ENCODE measurements around the gene SPNS2. TPM values are rescaled to one million over a fixed set of nuclear protein-coding genes. Genes with fewer than 3 reads are reported as not detected.

SPNS2 gene
- total and polyA plus RNA-seq, 2 experiments from 2014 or later: 1.7 to 2.3 TPM

DNA sequence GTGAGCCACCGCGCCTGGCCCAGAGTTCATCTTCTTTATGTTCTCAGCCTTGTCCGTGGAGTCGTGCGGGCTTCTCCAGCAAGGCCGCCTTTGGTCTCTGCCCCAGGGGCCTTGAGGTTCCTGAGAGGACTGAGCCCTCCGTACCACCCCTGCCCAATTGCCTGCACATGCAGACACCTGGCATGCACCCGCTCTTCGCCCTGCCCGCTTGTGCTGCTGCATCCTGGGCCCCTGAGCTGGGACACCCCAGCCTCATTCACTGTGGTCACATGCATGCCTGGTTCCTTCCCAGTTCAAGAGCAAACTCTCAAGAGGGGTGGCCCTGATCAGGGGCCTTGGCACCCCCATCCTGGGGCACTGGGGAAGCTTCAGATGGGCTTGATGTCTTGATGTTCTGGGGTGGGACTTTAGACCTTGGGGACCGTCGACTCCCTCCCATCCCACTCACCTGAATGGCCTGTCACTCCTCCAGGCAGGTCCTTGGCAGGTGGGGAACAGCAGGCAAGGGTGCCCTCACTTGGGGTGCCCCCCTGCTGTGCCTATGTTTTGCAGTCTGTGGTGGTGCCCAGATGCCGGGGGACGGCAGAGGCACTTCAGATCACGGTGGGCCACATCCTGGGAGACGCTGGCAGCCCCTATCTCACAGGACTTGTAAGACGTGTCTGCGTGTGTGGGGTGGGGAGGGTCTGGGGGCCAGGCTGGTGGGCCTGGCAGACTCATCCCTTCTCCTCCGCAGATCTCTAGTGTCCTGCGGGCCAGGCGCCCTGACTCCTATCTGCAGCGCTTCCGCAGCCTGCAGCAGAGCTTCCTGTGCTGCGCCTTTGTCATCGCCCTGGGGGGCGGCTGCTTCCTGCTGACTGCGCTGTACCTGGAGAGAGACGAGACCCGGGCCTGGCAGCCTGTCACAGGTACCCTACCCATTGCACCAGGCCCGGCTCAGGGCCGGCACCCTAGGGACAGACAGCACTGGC lies 12.7 kb upstream of the SPNS2 start:
- H3K4me2 ChIP-seq: no peak overlapping the region
- Mint-ChIP-seq H3K4me3 (no peak overlapping the region), H3K9me3 (no peaks in the 10 kb centered on the region; the same call in 2 of the 3 replicates), H3K4me1 (peaks cover 4% of the 10 kb centered on the region; the same call in 2 of the 3 replicates), H3K27ac (no peak overlapping the region), H3K27me3 (ENCODE audit: insufficient read depth, low read depth, poor library complexity) (peaks cover 12% of the 10 kb centered on the region), H3K36me3 (ENCODE audit: low read depth) (no peaks in the 10 kb centered on the region)
- no peaks in the 10 kb centered on the region; the same call in 1 of the 2 replicates for H4K20me1 ChIP-seq (replicated peaks; ENCODE audit: insufficient read depth)
- H3K9me2 ChIP-seq (ENCODE audit: insufficient read depth): no peaks in the 10 kb centered on the region
- no peaks in the 10 kb centered on the region for H3K27me3 ChIP-seq (ENCODE audit: insufficient read depth)
- DNase-seq (ENCODE audit: low spot score) (no peak), ATAC-seq (no peak)
- no peak overlapping the region for H3K4me3 ChIP-seq
- no peaks in the 10 kb centered on the region for H3K36me3 ChIP-seq (ENCODE audit: insufficient read depth)
- no peak overlapping the region for H3K27ac ChIP-seq (ENCODE audit: low read depth)
- H2AFZ ChIP-seq: no peak overlapping the region
- TF ChIP-seq, protein P1, sequence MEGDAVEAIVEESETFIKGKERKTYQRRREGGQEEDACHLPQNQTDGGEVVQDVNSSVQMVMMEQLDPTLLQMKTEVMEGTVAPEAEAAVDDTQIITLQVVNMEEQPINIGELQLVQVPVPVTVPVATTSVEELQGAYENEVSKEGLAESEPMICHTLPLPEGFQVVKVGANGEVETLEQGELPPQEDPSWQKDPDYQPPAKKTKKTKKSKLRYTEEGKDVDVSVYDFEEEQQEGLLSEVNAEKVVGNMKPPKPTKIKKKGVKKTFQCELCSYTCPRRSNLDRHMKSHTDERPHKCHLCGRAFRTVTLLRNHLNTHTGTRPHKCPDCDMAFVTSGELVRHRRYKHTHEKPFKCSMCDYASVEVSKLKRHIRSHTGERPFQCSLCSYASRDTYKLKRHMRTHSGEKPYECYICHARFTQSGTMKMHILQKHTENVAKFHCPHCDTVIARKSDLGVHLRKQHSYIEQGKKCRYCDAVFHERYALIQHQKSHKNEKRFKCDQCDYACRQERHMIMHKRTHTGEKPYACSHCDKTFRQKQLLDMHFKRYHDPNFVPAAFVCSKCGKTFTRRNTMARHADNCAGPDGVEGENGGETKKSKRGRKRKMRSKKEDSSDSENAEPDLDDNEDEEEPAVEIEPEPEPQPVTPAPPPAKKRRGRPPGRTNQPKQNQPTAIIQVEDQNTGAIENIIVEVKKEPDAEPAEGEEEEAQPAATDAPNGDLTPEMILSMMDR (conservative IDR thresholded peaks at IDR 0.05; ENCODE audit: low read depth in 2 of 2): no peak
- no peak for TF ChIP-seq STAT1 (IDR thresholded peaks at IDR 0.05; ENCODE audit: unreplicated experiment)
- TF ChIP-seq JUNB (IDR thresholded peaks at IDR 0.05; ENCODE audit: unreplicated experiment): no peak
- TF ChIP-seq NANOG (IDR thresholded peaks at IDR 0.05; ENCODE audit: borderline replicate concordance): no peak
- TF ChIP-seq ZNF114 (CRISPR knock-in tag; IDR thresholded peaks at IDR 0.05): no peak
- TF ChIP-seq POLR2AphosphoS5 (IDR thresholded peaks at IDR 0.05; ENCODE audit: low read depth): no peak
- TF ChIP-seq, protein P2, sequence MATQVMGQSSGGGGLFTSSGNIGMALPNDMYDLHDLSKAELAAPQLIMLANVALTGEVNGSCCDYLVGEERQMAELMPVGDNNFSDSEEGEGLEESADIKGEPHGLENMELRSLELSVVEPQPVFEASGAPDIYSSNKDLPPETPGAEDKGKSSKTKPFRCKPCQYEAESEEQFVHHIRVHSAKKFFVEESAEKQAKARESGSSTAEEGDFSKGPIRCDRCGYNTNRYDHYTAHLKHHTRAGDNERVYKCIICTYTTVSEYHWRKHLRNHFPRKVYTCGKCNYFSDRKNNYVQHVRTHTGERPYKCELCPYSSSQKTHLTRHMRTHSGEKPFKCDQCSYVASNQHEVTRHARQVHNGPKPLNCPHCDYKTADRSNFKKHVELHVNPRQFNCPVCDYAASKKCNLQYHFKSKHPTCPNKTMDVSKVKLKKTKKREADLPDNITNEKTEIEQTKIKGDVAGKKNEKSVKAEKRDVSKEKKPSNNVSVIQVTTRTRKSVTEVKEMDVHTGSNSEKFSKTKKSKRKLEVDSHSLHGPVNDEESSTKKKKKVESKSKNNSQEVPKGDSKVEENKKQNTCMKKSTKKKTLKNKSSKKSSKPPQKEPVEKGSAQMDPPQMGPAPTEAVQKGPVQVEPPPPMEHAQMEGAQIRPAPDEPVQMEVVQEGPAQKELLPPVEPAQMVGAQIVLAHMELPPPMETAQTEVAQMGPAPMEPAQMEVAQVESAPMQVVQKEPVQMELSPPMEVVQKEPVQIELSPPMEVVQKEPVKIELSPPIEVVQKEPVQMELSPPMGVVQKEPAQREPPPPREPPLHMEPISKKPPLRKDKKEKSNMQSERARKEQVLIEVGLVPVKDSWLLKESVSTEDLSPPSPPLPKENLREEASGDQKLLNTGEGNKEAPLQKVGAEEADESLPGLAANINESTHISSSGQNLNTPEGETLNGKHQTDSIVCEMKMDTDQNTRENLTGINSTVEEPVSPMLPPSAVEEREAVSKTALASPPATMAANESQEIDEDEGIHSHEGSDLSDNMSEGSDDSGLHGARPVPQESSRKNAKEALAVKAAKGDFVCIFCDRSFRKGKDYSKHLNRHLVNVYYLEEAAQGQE (IDR thresholded peaks at IDR 0.05; ENCODE audit: unreplicated experiment): no peak
- TF ChIP-seq, protein P3, sequence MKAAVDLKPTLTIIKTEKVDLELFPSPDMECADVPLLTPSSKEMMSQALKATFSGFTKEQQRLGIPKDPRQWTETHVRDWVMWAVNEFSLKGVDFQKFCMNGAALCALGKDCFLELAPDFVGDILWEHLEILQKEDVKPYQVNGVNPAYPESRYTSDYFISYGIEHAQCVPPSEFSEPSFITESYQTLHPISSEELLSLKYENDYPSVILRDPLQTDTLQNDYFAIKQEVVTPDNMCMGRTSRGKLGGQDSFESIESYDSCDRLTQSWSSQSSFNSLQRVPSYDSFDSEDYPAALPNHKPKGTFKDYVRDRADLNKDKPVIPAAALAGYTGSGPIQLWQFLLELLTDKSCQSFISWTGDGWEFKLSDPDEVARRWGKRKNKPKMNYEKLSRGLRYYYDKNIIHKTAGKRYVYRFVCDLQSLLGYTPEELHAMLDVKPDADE (IDR thresholded peaks at IDR 0.05): no peak
- TF ChIP-seq ZNF331 (CRISPR knock-in tag; IDR thresholded peaks at IDR 0.05; ENCODE audit: low read depth): no peak
- no peak for TF ChIP-seq CREB1 (CRISPR knock-in tag; IDR thresholded peaks at IDR 0.05; ENCODE audit: low read depth)
- no peak for TF ChIP-seq EZH2phosphoT487 (IDR thresholded peaks at IDR 0.05; ENCODE audit: unreplicated experiment)
- no peak for TF ChIP-seq EZH2 (IDR thresholded peaks at IDR 0.05; ENCODE audit: low read depth, unreplicated experiment)
- TF ChIP-seq, protein P4, sequence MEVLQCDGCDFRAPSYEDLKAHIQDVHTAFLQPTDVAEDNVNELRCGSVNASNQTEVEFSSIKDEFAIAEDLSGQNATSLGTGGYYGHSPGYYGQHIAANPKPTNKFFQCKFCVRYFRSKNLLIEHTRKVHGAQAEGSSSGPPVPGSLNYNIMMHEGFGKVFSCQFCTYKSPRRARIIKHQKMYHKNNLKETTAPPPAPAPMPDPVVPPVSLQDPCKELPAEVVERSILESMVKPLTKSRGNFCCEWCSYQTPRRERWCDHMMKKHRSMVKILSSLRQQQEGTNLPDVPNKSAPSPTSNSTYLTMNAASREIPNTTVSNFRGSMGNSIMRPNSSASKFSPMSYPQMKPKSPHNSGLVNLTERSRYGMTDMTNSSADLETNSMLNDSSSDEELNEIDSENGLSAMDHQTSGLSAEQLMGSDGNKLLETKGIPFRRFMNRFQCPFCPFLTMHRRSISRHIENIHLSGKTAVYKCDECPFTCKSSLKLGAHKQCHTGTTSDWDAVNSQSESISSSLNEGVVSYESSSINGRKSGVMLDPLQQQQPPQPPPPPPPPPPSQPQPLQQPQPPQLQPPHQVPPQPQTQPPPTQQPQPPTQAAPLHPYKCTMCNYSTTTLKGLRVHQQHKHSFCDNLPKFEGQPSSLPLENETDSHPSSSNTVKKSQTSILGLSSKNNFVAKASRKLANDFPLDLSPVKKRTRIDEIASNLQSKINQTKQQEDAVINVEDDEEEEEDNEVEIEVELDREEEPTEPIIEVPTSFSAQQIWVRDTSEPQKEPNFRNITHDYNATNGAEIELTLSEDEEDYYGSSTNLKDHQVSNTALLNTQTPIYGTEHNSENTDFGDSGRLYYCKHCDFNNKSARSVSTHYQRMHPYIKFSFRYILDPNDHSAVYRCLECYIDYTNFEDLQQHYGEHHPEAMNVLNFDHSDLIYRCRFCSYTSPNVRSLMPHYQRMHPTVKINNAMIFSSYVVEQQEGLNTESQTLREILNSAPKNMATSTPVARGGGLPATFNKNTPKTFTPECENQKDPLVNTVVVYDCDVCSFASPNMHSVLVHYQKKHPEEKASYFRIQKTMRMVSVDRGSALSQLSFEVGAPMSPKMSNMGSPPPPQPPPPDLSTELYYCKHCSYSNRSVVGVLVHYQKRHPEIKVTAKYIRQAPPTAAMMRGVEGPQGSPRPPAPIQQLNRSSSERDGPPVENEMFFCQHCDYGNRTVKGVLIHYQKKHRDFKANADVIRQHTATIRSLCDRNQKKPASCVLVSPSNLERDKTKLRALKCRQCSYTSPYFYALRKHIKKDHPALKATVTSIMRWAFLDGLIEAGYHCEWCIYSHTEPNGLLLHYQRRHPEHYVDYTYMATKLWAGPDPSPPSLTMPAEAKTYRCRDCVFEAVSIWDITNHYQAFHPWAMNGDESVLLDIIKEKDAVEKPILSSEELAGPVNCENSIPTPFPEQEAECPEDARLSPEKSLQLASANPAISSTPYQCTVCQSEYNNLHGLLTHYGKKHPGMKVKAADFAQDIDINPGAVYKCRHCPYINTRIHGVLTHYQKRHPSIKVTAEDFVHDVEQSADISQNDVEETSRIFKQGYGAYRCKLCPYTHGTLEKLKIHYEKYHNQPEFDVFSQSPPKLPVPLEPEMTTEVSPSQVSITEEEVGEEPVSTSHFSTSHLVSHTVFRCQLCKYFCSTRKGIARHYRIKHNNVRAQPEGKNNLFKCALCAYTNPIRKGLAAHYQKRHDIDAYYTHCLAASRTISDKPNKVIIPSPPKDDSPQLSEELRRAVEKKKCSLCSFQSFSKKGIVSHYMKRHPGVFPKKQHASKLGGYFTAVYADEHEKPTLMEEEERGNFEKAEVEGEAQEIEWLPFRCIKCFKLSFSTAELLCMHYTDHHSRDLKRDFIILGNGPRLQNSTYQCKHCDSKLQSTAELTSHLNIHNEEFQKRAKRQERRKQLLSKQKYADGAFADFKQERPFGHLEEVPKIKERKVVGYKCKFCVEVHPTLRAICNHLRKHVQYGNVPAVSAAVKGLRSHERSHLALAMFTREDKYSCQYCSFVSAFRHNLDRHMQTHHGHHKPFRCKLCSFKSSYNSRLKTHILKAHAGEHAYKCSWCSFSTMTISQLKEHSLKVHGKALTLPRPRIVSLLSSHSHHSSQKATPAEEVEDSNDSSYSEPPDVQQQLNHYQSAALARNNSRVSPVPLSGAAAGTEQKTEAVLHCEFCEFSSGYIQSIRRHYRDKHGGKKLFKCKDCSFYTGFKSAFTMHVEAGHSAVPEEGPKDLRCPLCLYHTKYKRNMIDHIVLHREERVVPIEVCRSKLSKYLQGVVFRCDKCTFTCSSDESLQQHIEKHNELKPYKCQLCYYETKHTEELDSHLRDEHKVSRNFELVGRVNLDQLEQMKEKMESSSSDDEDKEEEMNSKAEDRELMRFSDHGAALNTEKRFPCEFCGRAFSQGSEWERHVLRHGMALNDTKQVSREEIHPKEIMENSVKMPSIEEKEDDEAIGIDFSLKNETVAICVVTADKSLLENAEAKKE (CRISPR knock-in tag; IDR thresholded peaks at IDR 0.05): no peak
- H3K79me2 ChIP-seq (replicated peaks; ENCODE audit: insufficient read depth): no peaks in the 10 kb centered on the region
- H3K4me1 ChIP-seq (ENCODE audit: insufficient read depth): no peaks in the 10 kb centered on the region
- no peaks in the 10 kb centered on the region for H3F3A ChIP-seq (replicated peaks; ENCODE audit: low read depth)

Measured in GM23338 (cell line).